Neutrophil (primary cell): Measurements from ENCODE around the gene ETS1.

Experiments
- H3K27ac ChIP-seq: fragments of 200-600 bp; sonication (generic); 2 replicates; pipeline ENCODE4 v1.5.1; 2016; ENCODE audit warnings: mild to moderate bottlenecking, moderate library complexity
- H3K27me3 ChIP-seq: fragments of 200-600 bp; sonication (generic); 2 replicates; pipeline ENCODE4 v1.6.0; 2016; ENCODE audit warnings: mild to moderate bottlenecking
- H3K36me3 ChIP-seq: fragments of 200-600 bp; sonication (generic); 2 replicates; pipeline ENCODE4 v1.5.1; 2017
- H3K4me1 ChIP-seq, 2 experiments: fragments of 200-600 bp in 1 of 2; sonication (generic) in 1 of 2; 1 replicate in 1 of 2; 2 replicates in 1 of 2; pipeline versions ENCODE4 v1.5.1 to v1.6.1; 2013 to 2016; ENCODE audit warnings: low read depth in 1 of 2, low read length in 1 of 2, mild to moderate bottlenecking in 1 of 2, moderate library complexity in 1 of 2; ENCODE audit not compliant: control insufficient read depth in 1 of 2, insufficient read depth in 1 of 2
- H3K4me3 ChIP-seq, 2 experiments: fragments of 200-600 bp in 1 of 2; sonication (generic) in 1 of 2; 1 replicate in 1 of 2; 2 replicates in 1 of 2; pipeline ENCODE4 v1.5.1; 2013 to 2016; ENCODE audit warnings: low read depth in 1 of 2, low read length in 1 of 2, mild to moderate bottlenecking in 1 of 2, moderate library complexity in 1 of 2
- H3K9me3 ChIP-seq: fragments of 200-600 bp; sonication (generic); 2 replicates; pipeline ENCODE4 v1.5.1; 2016
- TF ChIP-seq, protein P1 (sequence below): fragments of 200-600 bp; sonication (generic); IDR thresholded peaks from 2 replicates; pipeline ENCODE4 v1.5.1; 2016; ENCODE audit warnings: antibody characterized with exemption

ETS1 gene

GRCh38 chr11:128506999-128507611 is 80.3 kb downstream of the ETS1 start:
- no peak overlapping the region for H3K27ac ChIP-seq
- TF ChIP-seq, protein P1, sequence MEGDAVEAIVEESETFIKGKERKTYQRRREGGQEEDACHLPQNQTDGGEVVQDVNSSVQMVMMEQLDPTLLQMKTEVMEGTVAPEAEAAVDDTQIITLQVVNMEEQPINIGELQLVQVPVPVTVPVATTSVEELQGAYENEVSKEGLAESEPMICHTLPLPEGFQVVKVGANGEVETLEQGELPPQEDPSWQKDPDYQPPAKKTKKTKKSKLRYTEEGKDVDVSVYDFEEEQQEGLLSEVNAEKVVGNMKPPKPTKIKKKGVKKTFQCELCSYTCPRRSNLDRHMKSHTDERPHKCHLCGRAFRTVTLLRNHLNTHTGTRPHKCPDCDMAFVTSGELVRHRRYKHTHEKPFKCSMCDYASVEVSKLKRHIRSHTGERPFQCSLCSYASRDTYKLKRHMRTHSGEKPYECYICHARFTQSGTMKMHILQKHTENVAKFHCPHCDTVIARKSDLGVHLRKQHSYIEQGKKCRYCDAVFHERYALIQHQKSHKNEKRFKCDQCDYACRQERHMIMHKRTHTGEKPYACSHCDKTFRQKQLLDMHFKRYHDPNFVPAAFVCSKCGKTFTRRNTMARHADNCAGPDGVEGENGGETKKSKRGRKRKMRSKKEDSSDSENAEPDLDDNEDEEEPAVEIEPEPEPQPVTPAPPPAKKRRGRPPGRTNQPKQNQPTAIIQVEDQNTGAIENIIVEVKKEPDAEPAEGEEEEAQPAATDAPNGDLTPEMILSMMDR, result no peak
- H3K36me3 ChIP-seq, result no peaks in the 10 kb centered on the region
- no peaks in the 10 kb centered on the region for H3K27me3 ChIP-seq
- H3K4me1 ChIP-seq, result peaks cover 35 to 62% of the 10 kb centered on the region in 2 experiments
- H3K4me3 ChIP-seq, result no peak overlapping the region
- H3K9me3 ChIP-seq, result no peaks in the 10 kb centered on the region

DNA sequence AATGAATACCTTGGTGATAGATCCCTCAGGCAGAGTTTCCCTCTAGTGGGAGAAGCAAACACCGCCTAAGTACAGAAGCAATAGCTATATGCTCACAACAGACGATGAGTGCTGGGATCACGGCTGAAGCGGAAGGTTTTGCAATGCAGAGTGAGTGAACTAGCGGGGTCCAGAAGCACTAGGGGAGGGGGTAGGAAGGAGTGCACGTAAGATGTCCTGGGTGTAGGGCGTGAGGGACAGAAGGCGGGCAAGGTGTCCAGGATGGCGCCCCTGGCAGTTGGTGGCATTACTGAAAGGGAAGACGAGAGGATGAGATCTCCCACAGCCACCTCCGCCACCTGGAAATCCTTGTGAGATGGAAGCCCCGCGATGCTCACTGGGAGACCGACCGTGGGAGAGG is 81.0 kb downstream of the ETS1 start:
- Histone ChIP-seq H3K4me1 (peaks cover 36 to 69% of the 10 kb centered on the region in 2 experiments), H3K27me3 (no peaks in the 10 kb centered on the region), H3K9me3 (no peaks in the 10 kb centered on the region), H3K36me3 (no peaks in the 10 kb centered on the region), H3K27ac (no peak overlapping the region), H3K4me3 (no peak overlapping the region)
- TF ChIP-seq, protein P1, result no peak

DNA sequence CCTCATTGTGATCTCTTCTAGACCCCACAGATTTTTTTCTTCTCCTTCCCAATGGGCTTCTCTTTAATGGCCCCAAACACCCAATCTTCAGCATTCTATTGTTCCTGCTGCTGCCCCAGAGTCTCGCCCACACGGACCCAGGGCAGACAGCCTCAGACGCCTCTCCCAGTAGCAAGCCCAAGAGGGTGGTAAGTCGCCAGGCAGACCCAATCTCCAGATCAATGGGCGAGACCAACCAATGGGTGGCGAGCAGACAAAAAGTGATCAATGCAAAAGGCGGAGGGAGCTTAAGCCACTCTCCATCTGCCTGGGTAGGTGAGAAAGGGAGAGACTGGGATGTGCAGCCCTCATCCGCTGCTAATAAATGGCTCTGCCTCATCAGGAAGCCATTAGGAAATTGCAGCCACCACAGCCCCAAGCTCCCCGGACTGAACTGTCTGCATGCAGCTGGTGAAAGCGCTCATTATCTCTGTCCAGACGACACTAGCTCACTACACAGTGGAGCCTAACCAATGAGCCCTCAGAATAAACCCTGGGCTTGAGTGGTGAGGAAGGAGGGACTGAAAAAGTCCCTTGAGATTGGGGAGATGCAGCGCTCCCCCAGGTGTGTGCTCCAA is 81.8 kb downstream of the ETS1 start:
- Histone ChIP-seq H3K27ac (peak overlapping the region; percentile 34), H3K9me3 (no peaks in the 10 kb centered on the region), H3K36me3 (no peaks in the 10 kb centered on the region), H3K4me1 (peaks cover 44 to 77% of the 10 kb centered on the region in 2 experiments), H3K27me3 (no peaks in the 10 kb centered on the region), H3K4me3 (no peak overlapping the region)
- TF ChIP-seq, protein P1, result no peak

DNA sequence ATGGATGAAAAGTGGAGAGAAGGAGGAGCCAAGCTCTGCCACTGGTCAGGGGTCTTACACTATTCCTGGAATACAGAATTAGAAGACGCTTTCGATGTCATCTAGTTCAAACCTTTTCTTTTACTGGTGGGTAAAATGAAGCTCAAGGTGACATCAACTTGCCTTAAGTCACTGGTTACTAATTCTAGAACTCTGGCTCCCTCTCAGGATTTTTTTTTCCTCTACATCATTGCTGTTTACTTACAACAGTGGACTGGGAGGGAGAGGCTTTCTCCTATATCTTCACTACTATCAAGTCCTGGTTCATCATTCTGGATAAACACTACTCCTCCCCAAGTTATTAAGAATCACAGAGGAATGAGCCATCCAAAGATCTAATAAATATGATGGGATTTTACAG is 82.9 kb downstream of the ETS1 start:
- Histone ChIP-seq H3K36me3 (no peaks in the 10 kb centered on the region), H3K4me1 (peaks cover 48 to 84% of the 10 kb centered on the region in 2 experiments), H3K27ac (no peak overlapping the region), H3K27me3 (no peaks in the 10 kb centered on the region), H3K9me3 (no peaks in the 10 kb centered on the region), H3K4me3 (no peak overlapping the region)
- TF ChIP-seq, protein P1, result no peak

DNA sequence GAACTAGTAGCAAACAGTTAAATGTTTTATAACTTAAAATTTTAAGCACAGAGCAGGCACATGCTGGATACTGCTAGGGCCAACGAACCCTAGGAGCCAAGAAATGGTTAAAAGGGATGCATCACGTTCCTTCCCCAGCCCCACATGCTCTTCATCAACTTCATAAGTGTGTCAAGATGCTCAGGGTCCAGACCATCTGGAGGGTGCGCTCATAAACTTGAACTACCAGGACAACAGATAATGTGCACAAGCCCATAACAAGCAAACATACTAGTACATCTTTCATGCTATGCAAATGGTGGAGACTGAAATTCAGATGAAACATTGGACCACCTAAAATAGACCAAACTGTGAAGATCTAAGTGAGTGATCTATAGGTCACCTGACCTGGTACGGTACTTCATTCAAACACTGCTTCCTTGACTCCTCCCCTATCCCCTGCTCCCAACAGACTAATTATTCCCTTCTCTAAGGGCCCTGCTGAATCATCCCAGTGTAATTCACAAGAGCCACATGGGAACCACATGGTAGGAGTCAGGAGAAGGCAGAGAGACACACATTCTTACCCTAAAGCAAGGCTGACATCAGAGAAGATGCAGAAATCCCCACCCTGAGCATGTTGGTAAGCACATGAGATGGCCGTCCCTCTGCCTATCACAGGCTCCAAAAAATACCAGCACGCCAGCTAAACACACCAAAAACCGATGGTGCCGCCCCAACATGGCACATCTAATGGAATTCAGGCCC is 83.9 kb downstream of the ETS1 start:
- Histone ChIP-seq H3K27me3 (no peaks in the 10 kb centered on the region), H3K4me3 (no peak overlapping the region), H3K27ac (no peak overlapping the region), H3K36me3 (no peaks in the 10 kb centered on the region), H3K9me3 (no peaks in the 10 kb centered on the region), H3K4me1 (peaks cover 48 to 81% of the 10 kb centered on the region in 2 experiments)
- TF ChIP-seq, protein P1, result no peak
